IMR-90 (cell line): ENCODE data around the gene TANC2. TPM values are rescaled to one million over a fixed set of nuclear protein-coding genes. Genes with fewer than 3 reads are reported as not detected.

Source experiments
- ATAC-seq: fragments of 200-7000 bp; cut with Tn5 transposase; 2 replicates; pipeline ENCODE4 v1.9.1; 2020; ENCODE audit warnings: low read depth, mild to moderate bottlenecking, moderate library complexity
- BruUV-seq: library from RNA; stranded (reverse); fragments of 400-500 nt; replicated peaks from 2 replicates; lab custom pipeline; 2021; lab: Mats Ljungman, UMichigan
- CTCF ChIA-PET: fragments of 300-600 bp; formaldehyde crosslinking; extraction: SDS; loops from one replicate; lab custom pipeline; 2021; ENCODE audit warnings: antibody characterized with exemption; lab: Yijun Ruan, JAX
- POLR2A ChIA-PET: fragments of 300-600 bp; sonication (Branson Sonifier 250); formaldehyde crosslinking; loops from one replicate; lab custom pipeline; 2022; ENCODE audit warnings: antibody characterized with exemption; ENCODE audit not compliant: unreplicated experiment; lab: Charles Lee
- DNase-seq: peaks from one replicate; pipeline ENCODE4 v3.0.0; 2013
- H2AFZ ChIP-seq: replicated peaks from 2 replicates; pipeline ENCODE3; 2013; ENCODE audit warnings: low read length, mild to moderate bottlenecking; ENCODE audit not compliant: poor library complexity
- H2AK5ac ChIP-seq: 2 replicates; pipeline ENCODE4 v1.6.1; 2013; ENCODE audit warnings: low read depth, low read length, inconsistent platforms
- H2AK9ac ChIP-seq: replicated peaks from 2 replicates; pipeline ENCODE3; 2013; ENCODE audit warnings: mild to moderate bottlenecking, low read depth, low read length, moderate library complexity; ENCODE audit not compliant: poor library complexity
- H2BK120ac ChIP-seq: 2 replicates; pipeline ENCODE4 v1.6.1; 2013; ENCODE audit warnings: low read depth, low read length, inconsistent platforms
- H2BK15ac ChIP-seq: 3 replicates; pipeline ENCODE4 v1.6.1; 2013; ENCODE audit warnings: low read depth, low read length, inconsistent platforms
- H2BK20ac ChIP-seq: 2 replicates; pipeline ENCODE4 v1.6.1; 2013; ENCODE audit warnings: low read depth, mild to moderate bottlenecking, inconsistent platforms, low read length, moderate library complexity
- H2BK5ac ChIP-seq: 2 replicates; pipeline ENCODE4 v1.6.1; 2013; ENCODE audit warnings: mild to moderate bottlenecking, low read depth, low read length, inconsistent platforms; ENCODE audit not compliant: poor library complexity, severe bottlenecking
- H3K14ac ChIP-seq: replicated peaks from 2 replicates; pipeline ENCODE4 v1.6.1; 2013; ENCODE audit warnings: low read depth, low read length, inconsistent platforms
- H3K18ac ChIP-seq: 2 replicates; pipeline ENCODE4 v1.6.1; 2013; ENCODE audit warnings: low read depth, low read length, control low read depth
- H3K23ac ChIP-seq: 2 replicates; pipeline ENCODE4 v1.6.1; 2013; ENCODE audit warnings: low read depth, low read length, inconsistent platforms
- H3K27ac ChIP-seq: 2 replicates; pipeline ENCODE4 v1.5.1; 2013; ENCODE audit warnings: mild to moderate bottlenecking, control low read depth, low read length; ENCODE audit not compliant: insufficient read depth
- H3K27me3 ChIP-seq: 2 replicates; pipeline ENCODE4 v1.6.1; 2013; ENCODE audit warnings: low read length; ENCODE audit not compliant: control insufficient read depth, insufficient read depth
- H3K36me3 ChIP-seq: 2 replicates; pipeline ENCODE4 v1.6.1; 2013; ENCODE audit warnings: low read length, mixed read lengths; ENCODE audit not compliant: control insufficient read depth, insufficient read depth
- H3K4ac ChIP-seq: 2 replicates; pipeline ENCODE4 v1.6.1; 2013; ENCODE audit warnings: low read depth, low read length, inconsistent platforms
- H3K4me1 ChIP-seq: 2 replicates; pipeline ENCODE4 v1.6.1; 2013; ENCODE audit warnings: low read length, mixed read lengths; ENCODE audit not compliant: control insufficient read depth, insufficient read depth
- H3K4me2 ChIP-seq: 2 replicates; pipeline ENCODE4 v1.6.1; 2013; ENCODE audit warnings: low read depth, mild to moderate bottlenecking, control low read depth, low read length, moderate library complexity
- H3K4me3 ChIP-seq: 2 replicates; pipeline ENCODE4 v1.5.1; 2013; ENCODE audit warnings: low read depth, mild to moderate bottlenecking, control low read depth, low read length, moderate library complexity; ENCODE audit not compliant: insufficient read depth
- H3K56ac ChIP-seq: 2 replicates; pipeline ENCODE4 v1.6.1; 2013; ENCODE audit warnings: low read length, inconsistent platforms; ENCODE audit not compliant: insufficient read depth; ENCODE audit errors: extremely low read depth
- H3K79me1 ChIP-seq, 2 experiments: 2 replicates each; pipeline ENCODE4 v1.6.1; 2013; ENCODE audit warnings: low read length in 2 of 2, inconsistent platforms in 1 of 2, low read depth in 1 of 2
- H3K9ac ChIP-seq: 2 replicates; pipeline ENCODE4 v1.6.1; 2013; ENCODE audit warnings: low read depth, low read length, control low read depth
- H3K9me1 ChIP-seq: 2 replicates; pipeline ENCODE4 v1.6.1; 2013; ENCODE audit warnings: low read length, inconsistent platforms; ENCODE audit not compliant: insufficient read depth
- H3K9me3 ChIP-seq: 2 replicates; pipeline ENCODE4 v1.6.1; 2013; ENCODE audit warnings: low read length; ENCODE audit not compliant: control insufficient read depth, insufficient read depth
- H4K20me1 ChIP-seq: 2 replicates; pipeline ENCODE4 v1.6.1; 2013; ENCODE audit warnings: low read length, inconsistent platforms; ENCODE audit not compliant: insufficient read depth
- H4K5ac ChIP-seq: 2 replicates; pipeline ENCODE4 v1.6.1; 2013; ENCODE audit warnings: mild to moderate bottlenecking, low read depth, low read length, control low read depth
- H4K8ac ChIP-seq, 2 experiments: 2 replicates each; pipeline ENCODE4 v1.6.1; 2013; ENCODE audit warnings: low read depth in 2 of 2, low read length in 2 of 2, control low read depth in 1 of 2, inconsistent platforms in 1 of 2
- H4K91ac ChIP-seq: 2 replicates; pipeline ENCODE4 v1.6.1; 2013; ENCODE audit warnings: low read depth, low read length, inconsistent platforms; ENCODE audit not compliant: insufficient read depth
- CHD1 ChIP-seq: IDR thresholded peaks from 2 replicates; pipeline ENCODE4 v1.6.1; 2012; ENCODE audit warnings: low read depth, low read length, improper control_type of control experiment
- NFE2L2 ChIP-seq: fragments of 150-350 bp; IDR thresholded peaks from 2 replicates; pipeline ENCODE4 v1.6.1; 2016; ENCODE audit warnings: low read depth, mild to moderate bottlenecking, low read length
- SMC3 ChIP-seq: fragments of 150-350 bp; IDR thresholded peaks from 2 replicates; pipeline ENCODE4 v1.6.1; 2016; ENCODE audit warnings: low read depth, mild to moderate bottlenecking, antibody characterized with exemption, low read length, moderate library complexity
- WGBS, 2 experiments: methylation state at CpG; one replicate each; pipeline versions ENCODE4 v1.1.5 to v1.1.7; 2013; ENCODE audit warnings: missing lambda C conversion rate in 2 of 2; ENCODE audit not compliant: insufficient read length in 1 of 2; ENCODE audit errors: extremely low coverage in 2 of 2; 5-methylcytosine and 5-hydroxymethylcytosine counted together
- dilution Hi-C: fragments of 300-500 bp; cut with HindIII; formaldehyde crosslinking; loops from one replicate; pipeline ENCODE4 v1.14.3; 2018; ENCODE audit warnings: low sequenced_read_pairs; ENCODE audit not compliant: unreplicated experiment
- in situ Hi-C: fragments of 300-500 bp; cut with MboI; formaldehyde crosslinking; loops from 3 replicates; pipeline ENCODE4 v1.14.3; 2019; ENCODE audit warnings: low sequenced_read_pairs, inconsistent platforms, mixed read lengths
- intact Hi-C: fragments of 100-400 bp; cut with micrococcal nuclease; formaldehyde crosslinking; loops from 2 replicates; pipeline ENCODE4 v1.10.0; 2022
- polyA plus RNA-seq, 3 experiments: library from polyadenylated mRNA; depleted of rRNA; stranded (reverse); fragments of >200 nt; gene quantifications; 2 replicates each; pipeline ENCODE4 v1.2.3, GENCODE V29; 2012; ENCODE audit warnings: low replicate concordance in 1 of 3
- total RNA-seq: library from RNA; depleted of rRNA; stranded (reverse); fragments of >200 nt; gene quantifications from 2 replicates; pipeline ENCODE4 v1.2.3, GENCODE V29; 2012
- TF ChIP-seq, protein P1 (sequence below): conservative IDR thresholded peaks from 2 replicates; pipeline ENCODE4 v1.5.1; 2012; ENCODE audit warnings: mild to moderate bottlenecking, low read depth, low read length, improper control_type of control experiment

The TANC2 gene
- total and polyA plus RNA-seq, 2 of the 4 experiments (the other 2 are of a cell fraction): 20.6 to 41.4 TPM

DNA sequence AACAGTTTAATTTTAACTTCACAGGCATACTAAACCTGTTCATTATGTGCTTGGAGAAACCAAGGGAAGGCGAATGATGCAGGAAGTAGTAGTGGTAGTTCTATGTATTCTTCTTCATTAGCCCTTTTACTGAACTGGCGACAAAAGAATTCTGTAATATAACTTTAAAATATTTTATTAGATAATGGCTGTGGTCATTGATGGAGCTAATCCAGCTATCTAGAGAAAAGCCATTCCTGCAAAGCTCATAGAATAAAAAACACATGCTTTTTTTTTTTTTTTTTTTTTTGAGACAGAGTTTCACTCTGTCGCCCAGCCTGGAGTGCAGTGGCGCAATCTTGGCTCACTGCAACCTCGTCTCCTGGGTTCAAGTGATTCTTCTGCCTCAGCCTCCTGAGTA is 23.5 kb downstream of the TANC2 start:
- BruUV-seq: no TSS peak
- ATAC-seq: no peak

More for the DNA sequence above, 23.5 kb downstream of the TANC2 start:
- no peak for TF ChIP-seq SMC3
- no peak for TF ChIP-seq CHD1
- no peak for TF ChIP-seq NFE2L2
- TF ChIP-seq, protein P1, sequence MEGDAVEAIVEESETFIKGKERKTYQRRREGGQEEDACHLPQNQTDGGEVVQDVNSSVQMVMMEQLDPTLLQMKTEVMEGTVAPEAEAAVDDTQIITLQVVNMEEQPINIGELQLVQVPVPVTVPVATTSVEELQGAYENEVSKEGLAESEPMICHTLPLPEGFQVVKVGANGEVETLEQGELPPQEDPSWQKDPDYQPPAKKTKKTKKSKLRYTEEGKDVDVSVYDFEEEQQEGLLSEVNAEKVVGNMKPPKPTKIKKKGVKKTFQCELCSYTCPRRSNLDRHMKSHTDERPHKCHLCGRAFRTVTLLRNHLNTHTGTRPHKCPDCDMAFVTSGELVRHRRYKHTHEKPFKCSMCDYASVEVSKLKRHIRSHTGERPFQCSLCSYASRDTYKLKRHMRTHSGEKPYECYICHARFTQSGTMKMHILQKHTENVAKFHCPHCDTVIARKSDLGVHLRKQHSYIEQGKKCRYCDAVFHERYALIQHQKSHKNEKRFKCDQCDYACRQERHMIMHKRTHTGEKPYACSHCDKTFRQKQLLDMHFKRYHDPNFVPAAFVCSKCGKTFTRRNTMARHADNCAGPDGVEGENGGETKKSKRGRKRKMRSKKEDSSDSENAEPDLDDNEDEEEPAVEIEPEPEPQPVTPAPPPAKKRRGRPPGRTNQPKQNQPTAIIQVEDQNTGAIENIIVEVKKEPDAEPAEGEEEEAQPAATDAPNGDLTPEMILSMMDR: no peak
- Histone ChIP-seq H3K23ac (no peak overlapping the region), H3K27me3 (no peaks in the 10 kb centered on the region), H3K36me3 (no peaks in the 10 kb centered on the region), H2BK5ac (no peak overlapping the region), H2AFZ (no peak overlapping the region), H2AK5ac (no peak overlapping the region), H3K4ac (no peak overlapping the region), H3K27ac (no peak overlapping the region), H3K14ac (no peak overlapping the region), H2BK15ac (no peak overlapping the region), H2BK120ac (no peak overlapping the region), H3K79me1 (peaks cover 16 to 66% of the 10 kb centered on the region in 2 experiments), H4K91ac (no peak overlapping the region), H3K56ac (no peak overlapping the region), H4K5ac (no peak overlapping the region), H4K20me1 (peaks cover 80% of the 10 kb centered on the region), H4K8ac (no peak overlapping the region), H3K9me1 (peaks cover 12% of the 10 kb centered on the region), H3K18ac (no peak overlapping the region), H3K4me1 (peaks cover 7% of the 10 kb centered on the region), H3K9ac (no peak overlapping the region), H2BK20ac (no peak overlapping the region), H2AK9ac (no peak overlapping the region), H3K4me2 (no peak overlapping the region), H3K9me3 (no peaks in the 10 kb centered on the region), H3K4me3 (no peak overlapping the region)
- no CpG with 5 or more reads among the region's 5 CpGs for WGBS, 2 experiments
- DNase-seq: no peak
- intact Hi-C loops (no loop called here), dilution Hi-C loops (no loop called here), in situ Hi-C loops (no loop called here)
- POLR2A ChIA-PET: interaction anchor here (0.6 kb wide), 1 partner anchor 44 kb away, joined by 3 read pairs; no protein-coding TSS in a partner anchor
- CTCF ChIA-PET: no interaction called here
